HEK293 (cell line): ENCODE measurements around the gene CD1C.

ENCODE experiments used
- CTCF ChIA-PET: fragments of 350-600 bp; formaldehyde crosslinking; extraction: SDS; loops from one replicate; lab custom pipeline; 2021; ENCODE audit warnings: antibody characterized with exemption; lab: Yijun Ruan, JAX
- POLR2A ChIA-PET: fragments of 300-600 bp; formaldehyde crosslinking; extraction: SDS; loops from one replicate; lab custom pipeline; 2020; ENCODE audit warnings: antibody characterized with exemption, inconsistent platforms; lab: Yijun Ruan, JAX
- H3K27ac ChIP-seq: fragments of 200-500 bp; sonication (Bioruptor generic); 2 replicates; pipeline ENCODE4 v1.5.1; 2014; ENCODE audit warnings: low read depth, low read length, control low read depth, inconsistent platforms; ENCODE audit errors: extremely low read depth
- H3K36me3 ChIP-seq, 2 experiments: fragments of 200-500 bp in 1 of 2; sonication (Bioruptor generic) in 1 of 2; 1 replicate in 1 of 2; 2 replicates in 1 of 2; pipeline ENCODE4 v1.5.1; 2014 to 2017; ENCODE audit warnings: inconsistent platforms in 2 of 2, low read length in 2 of 2; ENCODE audit not compliant: control insufficient read depth in 2 of 2, insufficient read depth in 1 of 2
- H3K4me1 ChIP-seq: fragments of 200-500 bp; sonication (Bioruptor generic); 2 replicates; pipeline ENCODE4 v1.5.1; 2014; ENCODE audit warnings: mild to moderate bottlenecking, low read length, inconsistent platforms; ENCODE audit not compliant: control insufficient read depth, insufficient read depth
- H3K4me3 ChIP-seq: 2 replicates; pipeline ENCODE4 v1.5.1; 2011; ENCODE audit warnings: low read depth, mild to moderate bottlenecking, control low read depth, low read length, moderate library complexity
- H3K9me3 ChIP-seq: fragments of 200-500 bp; sonication (Bioruptor generic); 2 replicates; pipeline ENCODE4 v1.5.1; 2014; ENCODE audit warnings: low read depth, low read length, inconsistent platforms; ENCODE audit not compliant: control insufficient read depth, insufficient read depth
- FEZF1 ChIP-seq: fragments of 450-650 bp; formaldehyde crosslinking; IDR thresholded peaks from 2 replicates; pipeline ENCODE4 v1.5.1; 2016; ENCODE audit warnings: missing biosample characterization, missing genetic modification characterization
- KLF7 ChIP-seq: fragments of 450-650 bp; formaldehyde crosslinking; IDR thresholded peaks from 2 replicates; pipeline ENCODE4 v1.5.1; 2016; ENCODE audit warnings: missing biosample characterization, missing genetic modification characterization, borderline replicate concordance
- OSR2 ChIP-seq: fragments of 450-650 bp; formaldehyde crosslinking; IDR thresholded peaks from 2 replicates; pipeline ENCODE4 v1.5.1; 2016; ENCODE audit warnings: missing biosample characterization, missing genetic modification characterization
- SCRT2 ChIP-seq: fragments of 450-650 bp; formaldehyde crosslinking; IDR thresholded peaks from 2 replicates; pipeline ENCODE4 v1.5.1; 2016; ENCODE audit warnings: missing biosample characterization, missing genetic modification characterization
- ZBTB20 ChIP-seq: fragments of 450-650 bp; formaldehyde crosslinking; IDR thresholded peaks from 2 replicates; pipeline ENCODE4 v1.5.1; 2016; ENCODE audit warnings: missing biosample characterization, missing genetic modification characterization
- ZNF133 ChIP-seq: fragments of 450-650 bp; formaldehyde crosslinking; IDR thresholded peaks from 2 replicates; pipeline ENCODE4 v1.5.1; 2016; ENCODE audit warnings: missing biosample characterization, missing genetic modification characterization
- ZNF146 ChIP-seq: fragments of 450-650 bp; formaldehyde crosslinking; IDR thresholded peaks from 2 replicates; pipeline ENCODE4 v1.5.1; 2016; ENCODE audit warnings: missing biosample characterization, missing genetic modification characterization
- ZNF155 ChIP-seq: fragments of 450-650 bp; formaldehyde crosslinking; IDR thresholded peaks from 2 replicates; pipeline ENCODE4 v1.5.1; 2016; ENCODE audit warnings: missing biosample characterization, missing genetic modification characterization
- ZNF18 ChIP-seq: fragments of 450-650 bp; formaldehyde crosslinking; IDR thresholded peaks from 2 replicates; pipeline ENCODE4 v1.5.1; 2016; ENCODE audit warnings: missing biosample characterization, missing genetic modification characterization
- ZNF223 ChIP-seq: fragments of 450-650 bp; formaldehyde crosslinking; IDR thresholded peaks from 2 replicates; pipeline ENCODE4 v1.5.1; 2016; ENCODE audit warnings: missing biosample characterization, missing genetic modification characterization
- ZNF350 ChIP-seq: fragments of 450-650 bp; formaldehyde crosslinking; IDR thresholded peaks from 2 replicates; pipeline ENCODE4 v1.5.0; 2017; ENCODE audit warnings: missing biosample characterization, mild to moderate bottlenecking, missing genetic modification characterization
- ZNF354C ChIP-seq: fragments of 450-650 bp; formaldehyde crosslinking; IDR thresholded peaks from 2 replicates; pipeline ENCODE4 v1.5.1; 2016; ENCODE audit warnings: missing biosample characterization, missing genetic modification characterization, low read depth, borderline replicate concordance
- ZNF404 ChIP-seq: fragments of 450-650 bp; formaldehyde crosslinking; IDR thresholded peaks from 2 replicates; pipeline ENCODE4 v1.5.1; 2017; ENCODE audit warnings: missing biosample characterization, missing genetic modification characterization
- ZNF433 ChIP-seq: fragments of 450-650 bp; formaldehyde crosslinking; IDR thresholded peaks from 2 replicates; pipeline ENCODE4 v1.5.1; 2016; ENCODE audit warnings: missing biosample characterization, missing genetic modification characterization, low read depth
- ZNF473 ChIP-seq: fragments of 450-650 bp; formaldehyde crosslinking; IDR thresholded peaks from 2 replicates; pipeline ENCODE4 v1.5.1; 2017; ENCODE audit warnings: missing biosample characterization, missing genetic modification characterization
- ZNF518A ChIP-seq: fragments of 450-650 bp; formaldehyde crosslinking; conservative IDR thresholded peaks from 2 replicates; pipeline ENCODE4 v1.5.1; 2016; ENCODE audit warnings: low read depth, missing biosample characterization, missing genetic modification characterization
- ZNF544 ChIP-seq: fragments of 450-650 bp; formaldehyde crosslinking; IDR thresholded peaks from 2 replicates; pipeline ENCODE4 v1.5.0; 2017; ENCODE audit warnings: missing biosample characterization, missing genetic modification characterization
- ZNF610 ChIP-seq: fragments of 450-650 bp; formaldehyde crosslinking; IDR thresholded peaks from 2 replicates; pipeline ENCODE4 v1.5.1; 2016; ENCODE audit warnings: missing biosample characterization, missing genetic modification characterization, borderline replicate concordance
- ZNF664 ChIP-seq: fragments of 450-650 bp; formaldehyde crosslinking; IDR thresholded peaks from 2 replicates; pipeline ENCODE4 v1.5.1; 2016; ENCODE audit warnings: missing biosample characterization, missing genetic modification characterization
- TF ChIP-seq, protein P1 (sequence below): fragments of 450-650 bp; formaldehyde crosslinking; IDR thresholded peaks from 2 replicates; pipeline ENCODE4 v1.5.1; 2016; ENCODE audit warnings: missing biosample characterization, missing genetic modification characterization
- TF ChIP-seq, protein P2 (sequence below): fragments of 450-650 bp; formaldehyde crosslinking; IDR thresholded peaks from 2 replicates; pipeline ENCODE4 v1.5.1; 2016; ENCODE audit warnings: missing biosample characterization, missing genetic modification characterization
- TF ChIP-seq, protein P3 (sequence below): fragments of 450-650 bp; formaldehyde crosslinking; IDR thresholded peaks from 2 replicates; pipeline ENCODE4 v1.5.1; 2016; ENCODE audit warnings: missing biosample characterization, missing genetic modification characterization, borderline replicate concordance

Gene CD1C

DNA sequence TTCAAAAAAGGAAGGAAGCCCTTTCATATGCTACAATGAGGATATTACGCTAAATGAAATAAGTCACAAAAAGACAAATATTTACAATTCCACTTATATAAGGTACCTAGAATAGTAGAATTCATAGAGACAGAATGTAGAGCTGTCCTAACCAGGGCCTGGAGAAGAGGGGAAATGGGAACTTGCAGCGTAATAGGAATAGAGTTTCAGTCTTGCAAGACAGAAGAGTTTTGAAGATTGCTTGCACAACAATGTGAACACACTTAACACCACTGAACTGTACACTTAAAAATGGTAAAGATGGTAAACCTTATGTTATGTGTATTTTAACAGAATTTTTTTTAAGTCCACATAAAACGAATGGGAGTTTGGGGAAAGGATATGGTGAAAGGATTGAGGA is 38.7 kb downstream of the CD1C start:
- H3K27ac ChIP-seq = no peak overlapping the region
- H3K4me3 ChIP-seq = no peak overlapping the region
- TF ChIP-seq ZNF610 (tag by site-specific recombination) (no peak), OSR2 (tag by site-specific recombination) (no peak), ZNF544 (tag by site-specific recombination) (no peak), SCRT2 (no peak), ZNF354C (tag by site-specific recombination) (no peak), ZNF473 (tag by site-specific recombination) (no peak), ZNF350 (tag by site-specific recombination) (no peak), ZNF664 (tag by site-specific recombination) (no peak), ZNF223 (tag by site-specific recombination) (no peak)
- TF ChIP-seq, protein P1, sequence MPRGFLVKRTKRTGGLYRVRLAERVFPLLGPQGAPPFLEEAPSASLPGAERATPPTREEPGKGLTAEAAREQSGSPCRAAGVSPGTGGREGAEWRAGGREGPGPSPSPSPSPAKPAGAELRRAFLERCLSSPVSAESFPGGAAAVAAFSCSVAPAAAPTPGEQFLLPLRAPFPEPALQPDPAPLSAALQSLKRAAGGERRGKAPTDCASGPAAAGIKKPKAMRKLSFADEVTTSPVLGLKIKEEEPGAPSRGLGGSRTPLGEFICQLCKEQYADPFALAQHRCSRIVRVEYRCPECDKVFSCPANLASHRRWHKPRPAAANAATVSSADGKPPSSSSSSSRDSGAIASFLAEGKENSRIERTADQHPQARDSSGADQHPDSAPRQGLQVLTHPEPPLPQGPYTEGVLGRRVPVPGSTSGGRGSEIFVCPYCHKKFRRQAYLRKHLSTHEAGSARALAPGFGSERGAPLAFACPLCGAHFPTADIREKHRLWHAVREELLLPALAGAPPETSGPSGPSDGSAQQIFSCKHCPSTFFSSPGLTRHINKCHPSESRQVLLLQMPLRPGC (tag by site-specific recombination) = no peak
- TF ChIP-seq, protein P2, sequence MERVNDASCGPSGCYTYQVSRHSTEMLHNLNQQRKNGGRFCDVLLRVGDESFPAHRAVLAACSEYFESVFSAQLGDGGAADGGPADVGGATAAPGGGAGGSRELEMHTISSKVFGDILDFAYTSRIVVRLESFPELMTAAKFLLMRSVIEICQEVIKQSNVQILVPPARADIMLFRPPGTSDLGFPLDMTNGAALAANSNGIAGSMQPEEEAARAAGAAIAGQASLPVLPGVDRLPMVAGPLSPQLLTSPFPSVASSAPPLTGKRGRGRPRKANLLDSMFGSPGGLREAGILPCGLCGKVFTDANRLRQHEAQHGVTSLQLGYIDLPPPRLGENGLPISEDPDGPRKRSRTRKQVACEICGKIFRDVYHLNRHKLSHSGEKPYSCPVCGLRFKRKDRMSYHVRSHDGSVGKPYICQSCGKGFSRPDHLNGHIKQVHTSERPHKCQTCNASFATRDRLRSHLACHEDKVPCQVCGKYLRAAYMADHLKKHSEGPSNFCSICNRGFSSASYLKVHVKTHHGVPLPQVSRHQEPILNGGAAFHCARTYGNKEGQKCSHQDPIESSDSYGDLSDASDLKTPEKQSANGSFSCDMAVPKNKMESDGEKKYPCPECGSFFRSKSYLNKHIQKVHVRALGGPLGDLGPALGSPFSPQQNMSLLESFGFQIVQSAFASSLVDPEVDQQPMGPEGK (tag by site-specific recombination) = no peak
- ChIA-PET CTCF (interaction anchor here (0.5 to 0.7 kb wide), 2 partner anchors 69 to 800 kb away, joined by 4 to 5 read pairs; no protein-coding TSS in a partner anchor), POLR2A (no interaction called here)
- H3K9me3 ChIP-seq = no peaks in the 10 kb centered on the region
- no peaks in the 10 kb centered on the region for H3K36me3 ChIP-seq
- no peaks in the 10 kb centered on the region for H3K4me1 ChIP-seq

GRCh38 chr1:158329300-158329699 is 39.6 kb downstream of the CD1C start:
- ChIA-PET POLR2A (no interaction called here), CTCF (interaction anchor here (0.5 kb wide), 1 partner anchor 70 kb away, joined by 5 read pairs; no protein-coding TSS in a partner anchor)
- no peak overlapping the region for H3K27ac ChIP-seq
- no peaks in the 10 kb centered on the region for H3K36me3 ChIP-seq
- H3K4me1 ChIP-seq = no peaks in the 10 kb centered on the region
- H3K9me3 ChIP-seq = no peaks in the 10 kb centered on the region
- no peak for TF ChIP-seq FEZF1 (tag by site-specific recombination)
- TF ChIP-seq, protein P3, sequence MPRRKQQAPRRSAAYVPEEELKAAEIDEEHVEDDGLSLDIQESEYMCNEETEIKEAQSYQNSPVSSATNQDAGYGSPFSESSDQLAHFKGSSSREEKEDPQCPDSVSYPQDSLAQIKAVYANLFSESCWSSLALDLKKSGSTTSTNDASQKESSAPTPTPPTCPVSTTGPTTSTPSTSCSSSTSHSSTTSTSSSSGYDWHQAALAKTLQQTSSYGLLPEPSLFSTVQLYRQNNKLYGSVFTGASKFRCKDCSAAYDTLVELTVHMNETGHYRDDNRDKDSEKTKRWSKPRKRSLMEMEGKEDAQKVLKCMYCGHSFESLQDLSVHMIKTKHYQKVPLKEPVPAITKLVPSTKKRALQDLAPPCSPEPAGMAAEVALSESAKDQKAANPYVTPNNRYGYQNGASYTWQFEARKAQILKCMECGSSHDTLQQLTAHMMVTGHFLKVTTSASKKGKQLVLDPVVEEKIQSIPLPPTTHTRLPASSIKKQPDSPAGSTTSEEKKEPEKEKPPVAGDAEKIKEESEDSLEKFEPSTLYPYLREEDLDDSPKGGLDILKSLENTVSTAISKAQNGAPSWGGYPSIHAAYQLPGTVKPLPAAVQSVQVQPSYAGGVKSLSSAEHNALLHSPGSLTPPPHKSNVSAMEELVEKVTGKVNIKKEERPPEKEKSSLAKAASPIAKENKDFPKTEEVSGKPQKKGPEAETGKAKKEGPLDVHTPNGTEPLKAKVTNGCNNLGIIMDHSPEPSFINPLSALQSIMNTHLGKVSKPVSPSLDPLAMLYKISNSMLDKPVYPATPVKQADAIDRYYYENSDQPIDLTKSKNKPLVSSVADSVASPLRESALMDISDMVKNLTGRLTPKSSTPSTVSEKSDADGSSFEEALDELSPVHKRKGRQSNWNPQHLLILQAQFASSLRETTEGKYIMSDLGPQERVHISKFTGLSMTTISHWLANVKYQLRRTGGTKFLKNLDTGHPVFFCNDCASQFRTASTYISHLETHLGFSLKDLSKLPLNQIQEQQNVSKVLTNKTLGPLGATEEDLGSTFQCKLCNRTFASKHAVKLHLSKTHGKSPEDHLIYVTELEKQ (tag by site-specific recombination) = no peak
- no peak for TF ChIP-seq ZBTB20 (tag by site-specific recombination)
- no peak for TF ChIP-seq ZNF404
- TF ChIP-seq ZNF133 (tag by site-specific recombination) = no peak
- TF ChIP-seq ZNF18 (tag by site-specific recombination) = no peak
- TF ChIP-seq ZNF146 (tag by site-specific recombination) = no peak
- TF ChIP-seq KLF7 (tag by site-specific recombination) = no peak
- no peak for TF ChIP-seq ZNF518A (tag by site-specific recombination)
- no peak for TF ChIP-seq ZNF473 (tag by site-specific recombination)
- TF ChIP-seq ZNF155 (tag by site-specific recombination) = no peak
- no peak for TF ChIP-seq ZNF433
- H3K4me3 ChIP-seq = no peak overlapping the region
